ENCODE results near the gene SPCS2. TPM values are rescaled to one million over a fixed set of nuclear protein-coding genes. Genes with fewer than 3 reads are reported as not detected.

The SPCS2 gene
- 24.5 and 47.7 TPM in 2 replicates for total RNA-seq (2014; rRNA removed; shearing (Covaris generic))

DNA sequence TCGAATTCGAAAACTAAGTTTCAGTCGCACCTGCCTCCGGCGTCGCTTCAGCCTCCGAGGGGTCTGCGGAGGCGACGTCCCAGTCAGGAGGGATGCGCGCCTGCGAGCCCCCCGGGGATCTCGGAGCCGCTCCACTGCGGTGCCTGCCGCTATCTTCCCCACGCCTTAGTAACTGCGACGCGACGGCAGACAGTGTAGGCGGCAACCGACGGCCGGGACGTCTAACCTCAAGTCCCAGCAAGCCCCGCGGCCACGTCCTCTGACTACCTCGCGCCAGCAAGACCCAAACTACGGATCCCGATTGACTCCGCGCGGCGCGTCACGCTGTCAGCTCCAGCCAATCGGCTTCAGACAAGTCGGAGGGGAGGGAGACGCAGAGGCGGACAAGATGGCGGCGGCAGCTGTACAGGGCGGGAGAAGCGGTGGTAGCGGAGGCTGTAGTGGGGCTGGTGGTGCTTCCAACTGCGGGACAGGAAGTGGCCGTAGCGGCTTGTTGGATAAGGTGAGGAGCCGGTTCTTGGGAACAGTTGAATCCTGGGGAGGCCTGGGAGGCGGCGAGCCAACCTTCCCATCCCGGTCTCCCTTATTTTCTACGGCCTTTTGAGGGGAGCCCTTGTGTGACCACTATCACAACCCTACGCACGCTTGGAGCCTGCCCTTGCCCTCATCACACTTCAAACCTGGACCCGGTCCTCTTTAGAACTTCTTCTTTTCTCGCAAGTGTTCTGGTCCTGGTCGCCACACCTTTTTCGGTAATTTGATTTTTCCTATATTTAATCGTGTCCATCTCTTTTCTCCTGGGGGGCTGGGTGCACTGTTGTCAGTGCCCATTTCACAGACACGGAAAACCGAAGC, at the start of gene SPCS2, which contains the start of gene XRRA1:
TSS of gene SPCS2 (plus strand) at position 369 of the 855 bp plus-strand sequence. CDS start at position 389, 20 bp downstream.
TSS of gene XRRA1 (minus strand) at position 194 of the 855 bp plus-strand sequence. CDS start 8,213 bp downstream, outside the sequence.
- peak; percentile 98 for DNase-seq (ENCODE audit: low spot score)

DNA sequence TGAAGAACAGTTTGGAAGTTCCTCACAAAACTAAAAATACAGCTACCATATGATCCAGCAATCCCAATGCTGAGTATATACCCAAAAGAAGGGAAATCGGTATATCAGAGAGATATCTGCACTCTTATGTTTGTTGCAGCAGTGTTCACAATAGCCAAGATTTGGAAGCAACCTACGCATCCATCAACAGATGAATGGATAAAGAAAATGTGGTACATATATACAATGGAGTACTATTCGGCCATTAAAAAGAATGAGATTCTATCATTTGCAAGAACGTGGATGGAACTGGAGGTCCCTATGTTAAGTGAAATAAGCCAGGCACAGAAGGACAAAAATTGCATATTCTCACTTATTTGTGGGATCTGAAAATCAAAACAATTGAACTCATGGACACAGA, 46.7 kb upstream of the SPCS2 start:
- DNase-seq (ENCODE audit: low spot score): no peak

DNA sequence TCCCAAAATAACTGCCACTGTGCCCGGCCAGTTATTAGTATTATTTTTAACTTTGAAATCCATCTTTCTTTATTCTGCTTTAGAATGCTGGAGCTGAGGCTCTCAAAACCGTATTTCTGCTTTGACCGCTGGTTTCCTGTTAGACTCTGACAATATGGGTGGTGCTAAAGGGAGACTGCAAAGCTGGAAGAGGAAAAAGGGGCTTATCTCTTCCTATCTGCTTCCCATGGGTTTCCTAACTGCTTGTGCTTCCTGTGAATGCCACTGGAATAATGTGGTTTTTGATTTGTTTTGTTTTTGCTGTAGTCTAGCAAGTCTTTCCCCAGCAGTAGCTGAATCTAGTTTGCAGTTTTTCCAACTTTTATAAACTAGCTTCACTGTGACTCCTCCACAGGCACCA, 43.7 kb upstream of the SPCS2 start:
- DNase-seq (ENCODE audit: low spot score): no peak

DNA sequence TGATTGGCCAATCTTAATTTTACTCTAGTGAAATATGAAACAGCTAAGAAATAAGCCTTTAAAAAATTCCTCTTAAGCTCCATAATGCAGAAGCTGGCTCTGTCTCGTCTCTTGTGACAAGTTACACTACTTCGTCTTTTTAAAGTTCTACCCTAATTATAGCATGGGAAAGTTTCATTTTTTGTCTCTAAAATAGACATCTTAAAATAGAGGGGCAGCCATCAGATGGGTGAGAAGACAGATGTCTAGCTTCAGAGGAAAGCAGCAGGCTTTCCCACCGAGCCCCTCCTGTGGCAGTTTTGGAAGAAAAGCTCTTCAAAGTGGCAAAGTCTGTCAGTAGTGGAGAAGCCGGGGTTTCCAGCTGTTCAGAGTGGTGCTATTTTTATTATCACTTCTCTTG, 39.7 kb upstream of the SPCS2 start:
- no peak for DNase-seq (ENCODE audit: low spot score)

DNA sequence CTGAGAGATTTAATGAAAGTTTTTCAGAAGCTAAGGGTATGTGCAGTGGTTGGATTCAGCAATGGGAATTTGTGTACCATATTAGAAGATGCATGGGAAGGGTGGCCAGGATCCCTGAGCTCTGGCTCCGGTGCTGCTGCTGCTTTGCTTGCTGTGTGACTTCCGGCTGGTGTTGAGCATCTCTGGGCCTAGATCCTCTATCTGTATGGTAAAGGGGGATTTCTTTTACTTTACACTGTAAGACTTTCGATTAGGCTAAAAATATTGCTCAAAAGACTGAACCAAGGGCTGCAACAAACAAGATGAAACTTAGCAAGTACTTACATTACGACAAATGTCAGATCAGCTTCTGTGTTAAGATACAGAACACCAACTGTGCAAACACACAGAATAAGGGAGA, 39.3 kb upstream of the SPCS2 start:
- DNase-seq (ENCODE audit: low spot score): no peak

DNA sequence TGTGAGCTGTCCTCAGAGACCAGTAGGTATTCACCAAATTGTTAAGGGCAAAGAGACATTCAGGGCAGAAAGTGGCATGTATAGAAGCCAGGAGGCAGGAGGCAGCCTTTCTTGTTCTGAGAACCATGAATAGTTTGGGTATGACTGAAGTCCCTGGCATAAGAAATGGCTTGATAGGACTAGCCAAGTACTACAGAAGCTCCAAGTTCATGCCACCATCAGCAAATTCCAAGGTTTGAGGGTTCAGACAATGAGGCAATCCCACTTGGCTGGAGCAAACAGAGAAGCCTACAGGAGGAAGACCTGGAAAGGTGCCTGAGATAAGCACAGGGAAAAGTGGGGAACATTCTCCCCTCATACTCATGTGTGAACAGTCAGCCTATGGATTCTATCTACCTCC, 25.9 kb upstream of the SPCS2 start:
- no peak for DNase-seq (ENCODE audit: low spot score)

DNA sequence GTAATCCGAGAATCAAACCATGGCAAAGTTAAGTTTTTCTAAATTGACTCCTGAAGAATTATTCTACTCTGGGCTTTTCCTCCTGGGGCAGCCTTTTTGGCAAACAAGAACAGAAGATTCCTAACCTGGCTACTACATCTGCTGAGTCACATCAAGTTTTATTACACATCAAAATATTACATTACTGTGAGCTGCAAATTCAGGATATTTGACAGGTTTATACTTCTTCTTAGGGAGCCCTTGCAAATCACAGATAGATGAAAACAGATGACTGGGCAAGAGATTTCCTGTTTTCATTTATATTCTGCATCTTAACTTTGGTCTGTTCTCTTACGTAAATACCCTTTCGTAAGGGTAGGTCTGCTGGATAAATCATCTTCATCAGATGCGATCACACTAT, 23.8 kb upstream of the SPCS2 start:
- DNase-seq (ENCODE audit: low spot score): no peak

DNA sequence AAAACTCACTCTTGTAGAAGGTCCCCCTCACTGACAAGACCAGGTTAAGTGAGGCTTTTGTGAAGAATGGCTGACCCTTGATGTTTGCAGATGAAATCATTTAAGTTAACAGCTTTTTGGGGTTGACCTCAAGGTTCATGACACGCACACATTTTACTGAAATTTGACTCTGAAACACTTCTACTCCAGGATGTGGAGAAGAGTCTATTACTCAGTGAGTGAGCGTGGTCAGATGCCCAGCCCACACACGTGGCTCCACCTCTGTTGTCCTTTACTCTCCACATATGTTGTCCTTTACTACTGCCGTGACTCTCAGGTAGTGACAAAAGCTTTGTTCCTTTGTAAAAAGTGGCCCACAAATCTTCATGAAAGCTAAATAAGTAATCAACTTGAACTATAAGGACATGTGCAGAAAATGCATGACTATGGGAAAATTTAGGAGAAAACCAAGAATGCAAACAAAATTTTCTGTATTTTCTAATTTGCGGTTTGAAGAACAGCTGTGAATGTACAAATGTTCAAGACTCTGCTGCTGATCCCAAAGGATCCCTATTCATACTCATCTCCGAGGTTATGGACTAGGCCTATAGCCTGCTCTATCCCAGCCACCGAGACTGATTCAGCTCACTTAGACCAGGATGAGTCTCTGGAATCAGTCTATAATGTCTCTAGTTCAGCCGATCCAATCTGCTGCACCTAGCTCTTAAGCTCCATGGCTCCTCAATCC, 22.6 kb upstream of the SPCS2 start:
- peak; percentile 64 for DNase-seq (ENCODE audit: low spot score)

DNA sequence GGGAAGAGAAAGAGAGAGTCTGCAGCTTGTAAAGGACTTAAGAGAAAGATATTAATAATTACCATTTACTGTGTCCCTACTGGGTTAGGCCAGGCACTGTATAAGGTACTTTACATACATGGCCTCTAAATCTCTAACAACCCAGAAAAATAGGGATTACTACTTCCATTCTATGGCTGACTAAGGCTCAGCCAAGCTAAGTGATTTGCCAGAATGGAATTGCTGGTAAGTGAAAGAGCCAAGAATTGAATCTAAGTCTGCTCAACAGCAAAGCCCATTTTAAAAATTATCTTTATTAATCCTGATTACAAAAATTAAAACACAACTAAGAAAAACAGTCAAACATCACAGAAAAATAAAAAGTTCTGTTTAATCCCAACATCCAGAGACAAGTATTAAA, 21.6 kb upstream of the SPCS2 start:
- DNase-seq (ENCODE audit: low spot score): no peak

DNA sequence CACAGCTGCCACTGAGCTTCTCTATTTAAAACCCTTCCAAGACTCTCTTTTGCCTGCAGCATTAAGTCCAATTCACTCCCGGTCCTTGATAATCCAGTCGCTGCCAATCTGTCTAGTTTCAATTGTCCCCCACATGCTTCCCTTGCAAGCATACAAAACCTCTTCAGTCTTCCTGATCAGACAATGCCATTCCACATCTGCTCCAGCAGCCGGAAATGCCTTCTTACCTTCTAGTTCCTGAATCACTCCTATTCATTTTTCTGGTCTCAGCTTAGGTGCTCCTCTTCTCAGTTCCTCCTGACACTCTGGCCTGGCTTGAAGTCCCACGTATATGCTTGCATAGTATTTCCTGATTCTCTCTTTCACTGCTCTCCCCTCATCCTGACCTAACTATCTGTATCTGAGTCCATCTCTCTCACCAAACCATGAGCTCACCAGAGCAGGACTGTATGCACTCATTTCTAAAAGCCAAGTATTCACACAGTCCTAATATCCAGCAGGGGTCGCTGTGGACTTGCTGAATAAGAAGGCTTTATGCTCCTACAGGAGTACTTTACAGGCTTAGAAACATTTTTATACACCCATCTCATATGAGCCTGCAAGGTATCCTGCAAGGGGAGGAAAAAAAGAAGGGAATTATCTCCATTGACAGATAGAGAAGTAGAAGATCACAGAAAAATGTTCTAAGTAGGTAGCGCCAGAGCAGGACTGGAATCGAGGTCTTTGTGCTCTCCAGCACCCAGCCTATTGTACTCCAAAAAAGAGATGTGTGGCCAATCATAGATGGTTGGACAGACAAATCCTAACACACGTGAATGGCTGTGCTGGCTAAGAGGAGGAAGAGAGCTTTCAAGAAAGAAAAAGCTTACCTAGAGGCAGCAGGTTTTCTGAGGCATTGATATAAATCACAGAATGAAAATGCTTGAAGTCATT, 19.4 kb upstream of the SPCS2 start:
- DNase-seq (ENCODE audit: low spot score): peak; percentile 79

DNA sequence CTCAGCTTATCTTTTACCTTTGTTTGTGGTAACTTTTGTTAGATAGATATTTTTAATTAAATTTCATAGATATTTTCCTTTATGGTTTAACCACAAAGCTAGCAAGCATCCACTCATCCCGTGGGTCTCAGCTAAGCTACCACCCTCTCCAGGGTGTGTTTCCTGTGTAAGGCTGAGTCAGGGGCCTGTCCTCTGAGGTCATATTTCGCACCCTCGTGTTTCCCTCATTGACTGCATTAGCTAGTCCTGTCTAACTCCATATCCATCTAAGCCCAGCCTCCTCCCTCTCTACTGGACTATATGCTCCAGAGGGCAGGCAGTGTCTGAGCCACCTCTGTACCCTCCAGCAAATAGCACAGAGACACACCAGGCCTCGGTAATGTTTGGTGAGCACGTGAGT, 16.9 kb upstream of the SPCS2 start:
- peak; percentile 20 for DNase-seq (ENCODE audit: low spot score)

DNA sequence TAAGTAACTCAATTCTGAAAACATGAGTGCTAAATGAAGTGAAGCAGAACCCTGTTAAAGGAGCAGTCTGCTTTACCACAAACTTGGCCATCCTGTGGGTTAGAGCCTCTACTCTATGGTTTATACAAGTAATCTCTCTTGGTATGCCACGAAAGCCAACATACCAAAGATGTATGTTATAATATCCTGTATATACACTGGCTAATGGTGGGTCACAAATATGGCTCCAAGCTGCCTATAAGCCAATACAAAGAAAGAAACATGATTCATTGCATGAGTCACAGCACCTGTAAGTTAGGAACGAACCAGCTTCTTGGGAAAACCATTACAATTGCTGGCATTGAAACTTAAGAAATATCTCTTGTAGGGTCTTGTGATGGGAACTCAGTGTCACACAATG, 16.3 kb upstream of the SPCS2 start:
- DNase-seq (ENCODE audit: low spot score): peak; percentile 40

DNA sequence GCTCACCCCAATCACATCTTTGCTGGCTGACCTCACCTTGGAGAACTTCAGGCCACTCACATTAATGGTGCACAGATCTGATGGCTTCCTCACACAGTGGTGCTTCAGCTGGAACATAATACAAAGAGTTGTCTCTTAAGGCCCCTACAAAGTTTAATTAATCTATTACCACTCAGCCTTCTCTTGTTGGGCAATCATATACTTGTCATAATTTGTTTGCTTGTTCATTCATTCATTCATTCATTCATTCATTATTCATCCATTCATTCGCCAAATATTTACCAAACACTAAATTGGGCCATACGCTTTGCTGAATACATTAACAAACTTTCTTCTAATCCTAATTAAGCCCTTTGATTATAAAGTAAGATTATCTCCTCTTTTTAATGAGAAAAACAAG, 15.3 kb upstream of the SPCS2 start:
- no peak for DNase-seq (ENCODE audit: low spot score)

DNA sequence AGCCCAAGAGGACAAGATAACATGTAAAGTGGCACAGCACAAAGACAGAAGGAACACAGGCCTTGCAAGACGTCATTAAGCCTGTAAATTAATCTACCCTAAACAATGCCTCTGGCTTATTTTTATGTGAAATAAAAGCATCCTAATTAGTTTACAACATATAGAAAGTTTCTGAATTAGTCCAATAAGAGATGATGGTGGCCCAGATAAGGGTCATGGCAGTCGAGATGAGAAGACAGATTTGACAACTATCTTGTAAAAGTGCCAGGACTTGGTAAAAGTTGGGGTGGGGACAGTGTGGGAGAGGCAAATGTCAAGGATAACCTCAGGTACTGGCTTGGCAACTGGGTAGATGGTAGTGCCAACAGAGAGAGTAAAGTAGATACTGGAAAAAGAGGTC, 13.8 kb upstream of the SPCS2 start:
- no peak for DNase-seq (ENCODE audit: low spot score)

DNA sequence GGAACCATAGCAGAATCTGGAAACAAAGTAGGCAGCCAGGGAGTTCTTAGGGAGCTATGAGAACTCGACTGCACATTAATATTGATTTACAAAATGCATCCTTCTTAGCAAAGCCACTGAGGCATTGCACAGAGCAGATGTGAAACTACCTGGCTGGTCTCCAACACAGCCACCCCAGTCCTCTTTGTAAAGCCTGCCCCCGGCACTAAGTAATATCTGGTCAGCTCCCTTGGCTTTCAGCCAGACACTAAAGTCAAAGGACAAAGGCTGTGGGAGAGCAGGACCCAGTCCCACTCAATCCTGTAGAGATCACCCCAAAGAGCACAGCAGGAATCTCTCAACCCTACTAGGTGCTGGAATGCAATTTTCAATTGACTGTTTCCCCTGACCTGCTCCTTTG, 13.0 kb upstream of the SPCS2 start:
- no peak for DNase-seq (ENCODE audit: low spot score)

DNA sequence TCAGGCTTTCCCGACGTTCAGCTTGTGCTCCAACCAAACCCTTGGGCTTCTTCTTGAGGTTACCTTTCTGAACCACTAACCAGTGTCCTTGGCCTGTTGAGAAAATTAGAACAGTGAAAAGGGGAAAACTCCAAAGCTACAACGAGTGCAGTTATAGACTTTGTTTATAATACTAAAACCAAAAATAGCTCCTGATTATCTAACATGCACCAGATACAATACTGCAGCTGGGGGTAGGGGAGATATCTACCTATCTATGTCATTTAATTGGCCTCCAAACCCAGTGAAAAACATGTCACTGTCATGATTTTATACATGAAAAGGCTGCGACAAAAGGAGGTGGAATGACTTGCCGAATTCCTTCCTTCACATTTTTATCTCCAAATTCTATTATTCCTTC, 12.1 kb upstream of the SPCS2 start:
- DNase-seq (ENCODE audit: low spot score): no peak

DNA sequence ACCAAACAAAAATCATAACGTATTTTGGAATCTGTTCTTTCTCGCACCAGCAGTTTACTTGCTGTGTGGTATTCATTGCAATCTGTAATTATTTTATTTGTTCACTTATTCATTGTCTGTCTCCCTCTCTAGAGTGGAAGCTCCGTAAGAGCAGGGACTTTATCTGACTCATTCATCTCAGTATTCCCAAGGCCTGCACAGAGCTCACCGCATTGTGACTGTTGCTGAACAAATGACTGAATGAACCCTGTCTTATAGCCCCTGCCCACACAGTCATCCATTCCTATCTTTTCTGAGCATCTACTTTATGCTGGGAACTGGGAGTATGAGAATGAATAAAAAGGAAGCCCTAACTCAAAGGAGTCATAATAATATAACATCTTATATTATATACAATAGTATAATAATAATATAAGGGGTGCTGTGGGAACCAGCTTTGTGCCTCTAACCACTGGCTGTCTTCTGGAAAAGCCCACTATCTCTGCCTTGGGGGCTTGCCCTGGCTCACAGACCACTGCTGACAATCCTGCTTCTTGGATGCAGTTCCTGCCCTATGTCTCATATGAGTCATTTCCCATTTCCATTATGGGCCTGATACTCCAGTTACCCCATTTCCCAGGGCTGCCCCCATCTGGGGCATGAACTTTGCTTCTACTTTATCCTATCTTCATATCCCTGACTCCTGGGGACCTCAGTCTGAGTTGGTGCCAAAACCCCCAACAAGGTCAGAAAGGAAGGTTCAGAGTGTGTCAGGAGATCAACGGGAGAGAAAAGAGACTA, 11.2 kb upstream of the SPCS2 start:
- DNase-seq (ENCODE audit: low spot score): no peak

DNA sequence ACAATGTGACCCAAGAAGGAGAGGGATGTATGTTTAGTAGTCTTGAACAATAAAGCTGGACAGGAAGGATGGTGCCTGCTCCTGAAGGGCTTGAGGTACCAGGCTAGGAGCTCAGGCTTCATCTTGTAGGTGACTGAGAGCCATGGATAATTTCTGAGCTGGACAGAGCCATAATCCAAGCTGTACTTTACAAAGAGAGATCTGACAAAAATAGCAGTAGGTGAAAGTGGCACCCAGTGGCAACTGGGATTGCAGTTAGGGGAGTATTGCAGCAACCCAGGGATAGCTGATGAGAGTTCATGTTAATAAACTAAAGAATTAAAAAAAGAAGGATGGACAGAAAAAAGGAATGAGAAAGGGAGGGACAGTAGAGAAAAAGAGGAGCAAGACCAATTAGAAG, 7.6 kb upstream of the SPCS2 start:
- DNase-seq (ENCODE audit: low spot score): no peak

DNA sequence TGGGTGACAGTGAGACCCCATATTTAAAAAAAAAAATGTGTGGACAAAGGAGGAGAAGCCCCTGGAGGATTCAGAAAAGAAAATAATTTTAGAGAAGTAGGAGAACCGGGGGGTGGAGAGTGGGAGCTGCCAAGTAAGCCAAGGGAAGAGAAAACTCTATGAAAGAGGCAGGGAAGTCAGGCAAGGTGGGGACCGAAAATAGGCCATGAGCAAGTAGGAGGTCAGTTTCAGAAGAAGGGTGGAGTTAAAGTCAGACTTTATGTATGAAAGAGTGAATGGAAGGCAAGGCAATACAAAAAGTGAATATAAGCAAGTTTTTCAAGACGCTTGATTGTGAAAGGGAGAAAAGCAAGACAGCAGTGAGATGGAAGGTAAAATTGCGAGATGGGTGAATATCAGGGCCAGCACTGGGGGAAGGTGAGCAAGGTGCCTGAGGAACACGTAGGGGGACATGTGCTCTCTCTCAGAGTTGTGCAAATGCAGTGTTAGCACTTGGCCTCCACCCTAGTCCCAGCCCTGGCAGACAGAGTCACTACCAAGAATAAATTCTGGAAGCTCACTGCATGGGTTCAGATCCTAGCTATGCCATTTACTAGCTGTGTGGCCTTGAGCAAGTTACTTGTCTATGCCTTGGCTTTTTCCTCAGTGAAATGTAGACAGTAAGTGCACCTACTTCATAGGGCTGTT, 6.8 kb upstream of the SPCS2 start:
- no peak for DNase-seq (ENCODE audit: low spot score)

DNA sequence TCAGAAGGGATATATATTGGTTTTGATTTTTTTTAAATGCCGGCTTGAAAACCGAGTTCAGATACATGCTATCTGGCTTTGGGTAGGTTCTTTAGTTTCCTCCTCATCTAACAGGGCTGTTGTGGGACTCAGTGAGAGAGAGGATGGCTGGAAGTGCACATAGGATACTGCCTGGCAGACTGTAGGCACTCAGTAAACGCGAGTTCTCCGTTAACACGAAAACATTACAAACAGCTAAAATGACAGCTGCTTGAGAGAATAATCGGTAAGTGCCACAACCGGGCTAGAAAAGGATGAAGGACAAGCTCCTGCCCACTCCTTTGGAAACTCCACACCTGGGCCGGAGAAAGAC, 544 bp upstream of the SPCS2 start:
- DNase-seq (ENCODE audit: low spot score): no peak

DNA sequence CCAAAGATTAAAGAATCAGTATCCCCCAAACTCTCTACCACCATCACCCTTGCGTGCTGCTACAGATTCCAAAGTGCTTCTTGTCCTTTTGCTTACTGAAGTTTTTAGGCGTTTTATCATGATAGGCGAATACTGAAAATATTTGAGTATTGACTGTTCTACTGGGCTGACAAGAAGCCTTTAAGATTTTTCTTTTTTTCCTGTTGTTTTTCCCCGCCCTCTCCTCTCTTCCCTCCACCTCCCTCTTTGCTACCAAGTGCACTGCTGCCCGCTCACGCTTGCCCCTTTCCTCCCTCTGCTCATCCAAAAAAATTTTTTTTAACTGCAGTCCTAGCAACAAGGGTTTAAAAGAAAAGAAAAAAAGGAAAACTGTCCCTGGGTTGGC, 679 bp downstream of the SPCS2 start:
- no peak for DNase-seq (ENCODE audit: low spot score)
